Colon (tissue), 2 donors: ENCODE measurements around the gene UNC45A.

Experiments used
- FAIRE-seq: peaks from 2 replicates; lab custom pipeline; 2012; peaks lifted over from hg19 to GRCh38; lab: Jason Lieb, UNC
- donor health status: control.
- donor health status: control.

The UNC45A gene

GRCh38 chr15:90945091-90945490 lies 10.0 kb downstream of the UNC45A start:
- no peak for FAIRE-seq

- no peak for FAIRE-seq
Observed at GRCh38 chr15:90946538-90946937, 11.5 kb downstream of the UNC45A start.

- no peak for FAIRE-seq
Observed at GRCh38 chr15:90946941-90947576, 12.0 kb downstream of the UNC45A start.

- no peak for FAIRE-seq
Observed at GRCh38 chr15:90947577-90948357, 12.7 kb downstream of the UNC45A start.

GRCh38 chr15:90948506-90948905 lies 13.4 kb downstream of the UNC45A start:
- no peak for FAIRE-seq

GRCh38 chr15:90949979-90950675 lies 15.0 kb downstream of the UNC45A start:
- no peak for FAIRE-seq

GRCh38 chr15:90950676-90951075 lies 15.6 kb downstream of the UNC45A start:
- no peak for FAIRE-seq

GRCh38 chr15:90952901-90953677 lies 18.0 kb downstream of the UNC45A start:
- FAIRE-seq = no peak

- FAIRE-seq = no peak
Observed at GRCh38 chr15:90953947-90954711, 19.0 kb downstream of the UNC45A start.

GRCh38 chr15:90954712-90955623 lies 19.9 kb downstream of the UNC45A start, which contains the start of gene RCCD1:
Gene RCCD1 (plus strand): TSS chr15:90954884. CDS start chr15:90956735, 1,851 bp downstream.
- FAIRE-seq = no peak

GRCh38 chr15:90955624-90956273 lies 20.7 kb downstream of the UNC45A start:
- no peak for FAIRE-seq

- no peak for FAIRE-seq
Observed at GRCh38 chr15:90956274-90957030, 21.4 kb downstream of the UNC45A start.

GRCh38 chr15:90957031-90957790 lies 22.1 kb downstream of the UNC45A start:
- FAIRE-seq = no peak

- no peak for FAIRE-seq
Observed at GRCh38 chr15:90957791-90958190, 22.7 kb downstream of the UNC45A start.

- no peak for FAIRE-seq
Observed at GRCh38 chr15:90959028-90959595, 24.0 kb downstream of the UNC45A start.

- no peak for FAIRE-seq
Observed at GRCh38 chr15:90959894-90960293, 24.8 kb downstream of the UNC45A start.

- no peak for FAIRE-seq
Observed at GRCh38 chr15:90960298-90961091, 25.4 kb downstream of the UNC45A start.
